ENCODE data around the gene MAPKAPK5.

Gene MAPKAPK5

DNA sequence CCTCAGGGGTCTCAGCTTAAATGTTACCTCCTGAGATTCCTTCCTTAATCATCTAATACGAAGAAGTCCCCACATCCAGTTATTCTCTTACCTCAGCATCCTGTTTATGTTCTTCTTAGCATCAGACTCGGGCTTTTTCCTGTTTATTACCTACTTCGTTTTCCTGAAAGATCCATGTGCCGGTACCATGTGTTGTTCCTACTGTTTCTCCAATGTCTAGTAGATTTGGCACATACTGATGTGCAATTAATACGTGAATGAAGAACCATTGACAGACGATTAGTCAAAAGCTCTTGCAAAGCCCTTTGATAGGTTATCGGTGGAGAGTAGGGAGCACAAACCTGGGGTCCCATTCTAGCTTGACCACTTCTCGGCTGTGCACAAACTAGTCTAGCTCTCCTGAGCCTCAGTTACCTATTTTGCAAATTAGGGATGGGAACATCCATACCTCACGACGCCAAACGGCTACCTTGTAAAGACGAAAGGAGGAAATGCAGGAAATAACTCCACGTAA, 735 bp upstream of the MAPKAPK5 start:
- in situ Hi-C loops (cut with MboI; ENCODE audit: low pct_unique_long_range_greater_than_20kb, low sequenced_read_pairs, unreplicated experiment): no loop called here
- TF ChIP-seq, protein P1, sequence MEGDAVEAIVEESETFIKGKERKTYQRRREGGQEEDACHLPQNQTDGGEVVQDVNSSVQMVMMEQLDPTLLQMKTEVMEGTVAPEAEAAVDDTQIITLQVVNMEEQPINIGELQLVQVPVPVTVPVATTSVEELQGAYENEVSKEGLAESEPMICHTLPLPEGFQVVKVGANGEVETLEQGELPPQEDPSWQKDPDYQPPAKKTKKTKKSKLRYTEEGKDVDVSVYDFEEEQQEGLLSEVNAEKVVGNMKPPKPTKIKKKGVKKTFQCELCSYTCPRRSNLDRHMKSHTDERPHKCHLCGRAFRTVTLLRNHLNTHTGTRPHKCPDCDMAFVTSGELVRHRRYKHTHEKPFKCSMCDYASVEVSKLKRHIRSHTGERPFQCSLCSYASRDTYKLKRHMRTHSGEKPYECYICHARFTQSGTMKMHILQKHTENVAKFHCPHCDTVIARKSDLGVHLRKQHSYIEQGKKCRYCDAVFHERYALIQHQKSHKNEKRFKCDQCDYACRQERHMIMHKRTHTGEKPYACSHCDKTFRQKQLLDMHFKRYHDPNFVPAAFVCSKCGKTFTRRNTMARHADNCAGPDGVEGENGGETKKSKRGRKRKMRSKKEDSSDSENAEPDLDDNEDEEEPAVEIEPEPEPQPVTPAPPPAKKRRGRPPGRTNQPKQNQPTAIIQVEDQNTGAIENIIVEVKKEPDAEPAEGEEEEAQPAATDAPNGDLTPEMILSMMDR (IDR thresholded peaks at IDR 0.05; ENCODE audit: extremely low read depth, insufficient read depth, missing control alignments): no peak
- DNase-seq (ENCODE audit: low spot score): no peak

GRCh38 chr12:111842556-111843396, 748 bp downstream of the MAPKAPK5 start:
- peak; percentile 40 for DNase-seq (ENCODE audit: low spot score)
- TF ChIP-seq, protein P1 (IDR thresholded peaks at IDR 0.05; ENCODE audit: extremely low read depth, insufficient read depth, missing control alignments): no peak
- in situ Hi-C loops (cut with MboI; ENCODE audit: low pct_unique_long_range_greater_than_20kb, low sequenced_read_pairs, unreplicated experiment): no loop called here

GRCh38 chr12:111846016-111846415, 4.0 kb downstream of the MAPKAPK5 start:
- DNase-seq (ENCODE audit: low spot score): no peak
- TF ChIP-seq, protein P1 (IDR thresholded peaks at IDR 0.05; ENCODE audit: extremely low read depth, insufficient read depth, missing control alignments): no peak
- in situ Hi-C loops (cut with MboI; ENCODE audit: low pct_unique_long_range_greater_than_20kb, low sequenced_read_pairs, unreplicated experiment): no loop called here

DNA sequence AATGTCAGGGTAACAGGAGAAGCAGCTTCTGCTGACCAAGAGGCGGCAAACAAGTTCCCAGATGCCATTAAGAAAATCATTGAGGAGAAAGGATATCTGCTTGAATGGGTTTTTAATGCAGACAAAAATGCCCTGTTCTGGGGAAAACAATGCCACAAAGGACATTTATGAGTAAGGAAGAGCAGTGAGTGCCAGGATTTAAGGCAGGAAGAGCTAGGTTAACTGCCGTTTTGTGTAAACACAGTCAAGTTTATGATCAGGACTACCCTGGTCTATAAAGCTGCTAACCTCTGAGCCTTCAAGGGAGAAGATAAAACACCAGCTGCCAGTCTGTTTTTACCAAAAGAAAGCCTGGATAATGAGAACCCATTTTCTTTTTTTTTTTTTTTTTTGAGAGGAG, 8.5 kb downstream of the MAPKAPK5 start:
- in situ Hi-C loops (cut with MboI; ENCODE audit: low pct_unique_long_range_greater_than_20kb, low sequenced_read_pairs, unreplicated experiment): no loop called here
- TF ChIP-seq, protein P1 (IDR thresholded peaks at IDR 0.05; ENCODE audit: extremely low read depth, insufficient read depth, missing control alignments): no peak

DNA sequence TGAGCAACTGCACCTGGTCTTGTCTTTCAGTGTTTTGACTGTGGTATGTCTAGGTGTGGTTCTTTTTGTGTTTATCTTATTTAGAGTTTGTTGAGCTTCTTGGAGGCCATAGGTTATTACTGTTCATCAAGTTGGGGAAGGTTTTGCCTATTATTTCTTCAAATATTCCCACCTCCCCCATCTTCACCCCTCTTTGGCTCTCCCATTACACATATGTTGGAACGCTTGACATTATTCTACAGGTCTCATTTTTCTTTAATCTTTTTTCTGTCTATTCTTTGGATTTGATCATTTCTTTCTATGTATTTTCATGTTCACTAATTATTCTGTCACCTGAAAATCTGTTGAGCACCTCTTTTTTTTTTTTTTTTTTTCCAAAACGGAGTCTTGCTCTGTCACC, 16.2 kb downstream of the MAPKAPK5 start:
- TF ChIP-seq, protein P1 (IDR thresholded peaks at IDR 0.05; ENCODE audit: extremely low read depth, insufficient read depth, missing control alignments): no peak
- DNase-seq (ENCODE audit: low spot score): no peak
- in situ Hi-C loops (cut with MboI; ENCODE audit: low pct_unique_long_range_greater_than_20kb, low sequenced_read_pairs, unreplicated experiment): no loop called here

More for the DNA sequence above, 8.5 kb downstream of the MAPKAPK5 start:
- no peak for DNase-seq (ENCODE audit: low spot score)

DNA sequence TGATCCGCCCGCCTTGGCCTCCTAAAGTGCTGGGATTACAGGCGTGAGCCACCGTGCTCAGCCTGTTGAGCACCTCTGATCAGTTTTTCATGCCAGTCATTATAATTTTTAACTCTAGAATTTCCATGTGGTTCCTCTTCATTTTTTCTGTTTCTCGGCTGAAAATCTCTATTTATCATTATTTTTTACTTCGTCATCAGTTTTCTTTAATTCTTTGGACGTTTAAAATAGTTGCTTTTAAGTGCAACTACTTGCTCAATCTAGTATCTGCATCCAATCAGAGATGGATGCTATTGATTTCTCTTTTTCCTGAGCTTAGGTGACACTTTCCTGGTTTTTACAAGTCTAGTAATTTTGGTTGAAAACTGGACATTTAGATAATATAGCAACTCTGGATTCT, 16.8 kb downstream of the MAPKAPK5 start:
- TF ChIP-seq, protein P1 (IDR thresholded peaks at IDR 0.05; ENCODE audit: extremely low read depth, insufficient read depth, missing control alignments): no peak
- DNase-seq (ENCODE audit: low spot score): no peak
- in situ Hi-C loops (cut with MboI; ENCODE audit: low pct_unique_long_range_greater_than_20kb, low sequenced_read_pairs, unreplicated experiment): no loop called here

Measured in GM13977 (cell line).